HL-60 (cell line): Measurements from ENCODE around the gene VNN1.

ENCODE experiments used
- GABPA ChIP-seq: IDR thresholded peaks from 2 replicates; pipeline ENCODE4 v1.6.1; 2012; ENCODE audit warnings: low read depth
- TF ChIP-seq, protein P1 (sequence below): IDR thresholded peaks from one replicate; pipeline ENCODE4 v1.5.1; 2011; ENCODE audit warnings: low read length, control low read depth, inconsistent platforms; ENCODE audit not compliant: insufficient read depth

- TF ChIP-seq, protein P1, sequence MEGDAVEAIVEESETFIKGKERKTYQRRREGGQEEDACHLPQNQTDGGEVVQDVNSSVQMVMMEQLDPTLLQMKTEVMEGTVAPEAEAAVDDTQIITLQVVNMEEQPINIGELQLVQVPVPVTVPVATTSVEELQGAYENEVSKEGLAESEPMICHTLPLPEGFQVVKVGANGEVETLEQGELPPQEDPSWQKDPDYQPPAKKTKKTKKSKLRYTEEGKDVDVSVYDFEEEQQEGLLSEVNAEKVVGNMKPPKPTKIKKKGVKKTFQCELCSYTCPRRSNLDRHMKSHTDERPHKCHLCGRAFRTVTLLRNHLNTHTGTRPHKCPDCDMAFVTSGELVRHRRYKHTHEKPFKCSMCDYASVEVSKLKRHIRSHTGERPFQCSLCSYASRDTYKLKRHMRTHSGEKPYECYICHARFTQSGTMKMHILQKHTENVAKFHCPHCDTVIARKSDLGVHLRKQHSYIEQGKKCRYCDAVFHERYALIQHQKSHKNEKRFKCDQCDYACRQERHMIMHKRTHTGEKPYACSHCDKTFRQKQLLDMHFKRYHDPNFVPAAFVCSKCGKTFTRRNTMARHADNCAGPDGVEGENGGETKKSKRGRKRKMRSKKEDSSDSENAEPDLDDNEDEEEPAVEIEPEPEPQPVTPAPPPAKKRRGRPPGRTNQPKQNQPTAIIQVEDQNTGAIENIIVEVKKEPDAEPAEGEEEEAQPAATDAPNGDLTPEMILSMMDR, result no peak
- TF ChIP-seq GABPA, result no peak
These were observed 38.0 kb upstream of the VNN1 start for GRCh38 chr6:132751828-132752227.
